ENCODE data around the gene PDE9A. TPM values are rescaled to one million over a fixed set of nuclear protein-coding genes. Genes with fewer than 3 reads are reported as not detected.
A peak's percentile ranks its signal among the peaks of the same experiment; 100 is the strongest.

PDE9A gene
- total RNA-seq, 5 donors from 2014 or later (not counting 1 experiment from before 2014, with no cell fraction given): 11.5 to 18.3 (median 16.1) TPM

DNA sequence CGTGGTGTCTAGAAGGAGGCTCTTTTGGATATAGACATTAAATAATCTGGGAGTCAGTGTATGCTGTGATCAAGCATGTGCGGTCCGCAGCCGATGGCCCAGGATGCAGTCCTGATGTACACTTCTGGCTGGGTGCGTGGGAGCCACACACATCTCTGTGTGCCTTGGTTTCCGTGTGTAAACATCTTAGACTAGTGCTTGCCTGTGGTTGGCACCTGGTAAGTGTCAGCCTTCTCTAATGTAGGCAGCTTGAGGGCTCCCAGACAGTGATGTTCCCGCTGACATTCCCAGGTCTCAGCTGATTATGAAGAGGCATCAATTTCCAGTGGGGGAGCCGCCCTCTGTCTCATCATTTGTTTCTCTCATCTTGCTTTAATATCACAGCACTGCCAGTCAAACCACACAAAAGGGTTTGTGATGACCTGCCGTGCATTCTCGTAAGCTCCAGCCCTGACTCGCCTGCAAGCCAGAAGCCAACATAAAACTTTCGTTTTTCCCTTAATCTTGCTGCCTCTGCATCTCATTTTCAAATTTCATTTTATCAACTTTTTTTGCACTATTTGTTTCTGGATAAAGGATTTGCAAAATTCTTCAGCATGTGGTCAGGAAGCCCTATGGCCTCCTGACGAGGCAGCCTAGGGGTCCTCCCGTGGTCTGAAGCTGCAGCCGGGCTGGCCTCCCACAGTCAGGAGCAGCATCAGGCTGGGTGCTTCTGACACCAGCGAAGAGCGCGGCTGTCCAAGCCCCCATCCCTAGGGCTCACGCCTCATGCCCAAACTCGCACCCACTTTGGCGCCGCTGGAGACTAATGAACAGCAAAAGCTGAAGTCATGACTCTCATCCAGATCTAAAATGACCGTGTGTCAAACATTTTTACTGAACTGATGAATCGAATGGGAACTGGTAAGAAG, 28.1 kb downstream of the PDE9A start:
- H3K4me1 Mint-ChIP-seq: peaks cover 57 to 71% (median 69%) of the 10 kb centered on the region in 3 donors
- peak overlapping the region; percentile 68 for H3K27ac Mint-ChIP-seq
- Histone ChIP-seq H3K9me3 (no peaks in the 10 kb centered on the region), H3K27me3 (replicated peaks in 1 of 2; ENCODE audit: control insufficient read depth in 2 of 2, extremely low read depth in 1 of 2, insufficient read depth in 2 of 2, low read length in 1 of 2) (peaks cover 0 to 14% of the 10 kb centered on the region in 2 experiments), H3K36me3 (ENCODE audit: control insufficient read depth in 2 of 2, extremely low read depth in 1 of 2, insufficient read depth in 1 of 2, low read length in 1 of 2) (no peaks in the 10 kb centered on the region), H3K4me3 (ENCODE audit: control insufficient read depth in 1 of 2, extremely low read depth in 1 of 2, low read length in 1 of 2) (no peak overlapping the region), H3K4me1 (ENCODE audit: control insufficient read depth in 1 of 2, extremely low read depth in 1 of 2, insufficient read depth in 2 of 2, low read length in 2 of 2) (peaks cover 44 to 66% of the 10 kb centered on the region in 2 experiments), H3K27ac (ENCODE audit: low read length) (no peak overlapping the region)
- H3K9me3 Mint-ChIP-seq: no peaks in the 10 kb centered on the region
- H3K36me3 Mint-ChIP-seq: no peaks in the 10 kb centered on the region
- ChIA-PET POLR2A (no interaction called here), CTCF (no interaction called here)
- DNase-seq: peak in 8 of 35 experiments; percentile 4 to 37 (median 14)
- WGBS (ENCODE audit: insufficient coverage): 55% methylated on average over 21 of the region's 24 CpGs
- peaks cover 0 to 1% of the 10 kb centered on the region in 2 donors for H3K27me3 Mint-ChIP-seq
- H3K4me3 Mint-ChIP-seq: peak overlapping the region in 1 of 3 donors; percentile 84
- peak in 2 of 4 experiments; percentile 31 to 44 for ATAC-seq (replicated peaks in 1 of 4)

DNA sequence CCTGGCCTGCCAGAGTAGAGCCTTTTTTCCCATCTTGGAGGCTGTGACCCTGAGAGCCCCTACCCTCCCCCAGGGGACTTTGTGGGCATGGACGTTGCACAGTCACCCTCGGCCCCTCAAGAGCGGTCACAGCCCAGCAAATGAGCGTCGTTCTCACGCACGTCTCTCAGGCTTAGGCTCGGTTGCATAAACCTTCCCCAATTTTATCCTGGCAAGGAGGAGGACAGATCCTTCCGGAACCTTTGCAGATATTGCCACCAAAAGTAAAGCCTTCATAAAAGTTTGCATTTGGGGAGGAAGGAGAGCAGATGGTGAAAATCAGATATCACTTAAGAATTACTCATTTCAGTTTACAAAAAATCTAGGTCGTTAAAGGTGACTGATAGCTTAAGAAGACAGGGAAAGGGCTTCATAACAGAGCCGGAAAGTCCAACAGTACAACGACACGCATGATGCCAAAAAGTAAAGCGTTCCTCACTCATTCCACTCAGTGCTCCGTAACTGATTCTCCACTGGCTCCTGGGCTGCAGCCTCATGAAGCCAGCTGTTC, 29.3 kb downstream of the PDE9A start:
- Mint-ChIP-seq H3K4me1 (peaks cover 53 to 68% (median 67%) of the 10 kb centered on the region in 3 donors), H3K36me3 (peaks cover under 1% of the 10 kb centered on the region), H3K27me3 (peaks cover 0 to 1% of the 10 kb centered on the region in 2 donors), H3K9me3 (no peaks in the 10 kb centered on the region), H3K27ac (peak overlapping the region; percentile 92 to 95), H3K4me3 (peak overlapping the region in 1 of 3 donors; percentile 84)
- DNase-seq (no peak), ATAC-seq (replicated peaks in 1 of 4) (no peak)
- POLR2A ChIA-PET: no interaction called here
- Histone ChIP-seq H3K36me3 (ENCODE audit: control insufficient read depth in 2 of 2, extremely low read depth in 1 of 2, insufficient read depth in 1 of 2, low read length in 1 of 2) (no peaks in the 10 kb centered on the region), H3K27ac (ENCODE audit: low read length) (no peak overlapping the region), H3K4me1 (ENCODE audit: control insufficient read depth in 1 of 2, extremely low read depth in 1 of 2, insufficient read depth in 2 of 2, low read length in 2 of 2) (peaks cover 43 to 63% of the 10 kb centered on the region in 2 experiments), H3K27me3 (replicated peaks in 1 of 2; ENCODE audit: control insufficient read depth in 2 of 2, extremely low read depth in 1 of 2, insufficient read depth in 2 of 2, low read length in 1 of 2) (peaks cover 0 to 14% of the 10 kb centered on the region in 2 experiments), H3K4me3 (ENCODE audit: control insufficient read depth in 1 of 2, extremely low read depth in 1 of 2, low read length in 1 of 2) (no peak overlapping the region), H3K9me3 (no peaks in the 10 kb centered on the region)
- WGBS (ENCODE audit: insufficient coverage): 96% methylated on average over 13 of the region's 15 CpGs
- CTCF ChIA-PET: no interaction called here

DNA sequence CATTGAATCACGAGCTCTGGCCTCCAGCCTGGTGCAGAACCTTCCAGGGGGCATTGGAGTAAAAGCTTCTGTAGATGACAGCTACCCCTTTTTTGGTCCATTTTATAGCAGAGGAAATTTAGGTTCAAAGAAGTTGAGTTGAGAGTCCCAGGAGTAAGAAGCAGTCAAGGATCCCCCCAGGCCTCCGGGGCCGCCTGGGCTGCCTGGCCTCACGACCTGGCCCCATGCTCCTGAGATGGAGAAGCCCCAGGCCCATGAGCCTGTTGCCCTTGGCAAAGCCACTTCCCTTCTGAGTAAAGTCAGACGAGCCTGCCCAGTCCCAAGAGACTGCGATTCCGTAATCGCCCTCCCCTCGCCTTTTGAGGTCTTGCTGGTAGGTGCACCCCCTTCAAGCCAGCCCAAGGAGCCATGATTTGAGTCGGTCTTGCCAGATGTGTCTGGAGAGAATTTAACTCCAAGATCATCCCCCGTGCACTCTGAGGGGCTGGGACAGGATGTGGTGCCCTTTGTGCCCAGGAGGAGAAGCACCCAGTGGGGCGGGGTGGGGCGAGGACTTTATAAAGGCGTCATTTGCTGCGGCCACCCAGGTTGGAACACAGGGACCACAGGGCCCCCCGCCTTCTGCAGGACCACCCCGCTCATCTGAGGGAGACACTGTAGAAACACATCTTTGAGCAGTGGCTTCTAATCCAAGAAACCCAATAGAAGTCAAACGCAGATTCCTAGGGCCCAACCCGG, 30.1 kb downstream of the PDE9A start:
- Mint-ChIP-seq H3K36me3 (peaks cover 4% of the 10 kb centered on the region), H3K27ac (peak overlapping the region; percentile 92 to 95), H3K4me1 (peaks cover 45 to 60% (median 59%) of the 10 kb centered on the region in 3 donors), H3K4me3 (peak overlapping the region; percentile 75 to 84 (median 79)), H3K27me3 (peaks cover 0 to under 1% of the 10 kb centered on the region in 2 donors), H3K9me3 (no peaks in the 10 kb centered on the region)
- H3K9me3 ChIP-seq: no peaks in the 10 kb centered on the region
- peak; percentile 32 to 42 (median 36) for ATAC-seq (replicated peaks in 1 of 4)
- H3K27me3 ChIP-seq (replicated peaks in 1 of 2; ENCODE audit: control insufficient read depth in 2 of 2, extremely low read depth in 1 of 2, insufficient read depth in 2 of 2, low read length in 1 of 2): peaks cover 0 to 18% of the 10 kb centered on the region in 2 experiments
- peaks cover 37 to 55% of the 10 kb centered on the region in 2 experiments for H3K4me1 ChIP-seq (ENCODE audit: control insufficient read depth in 1 of 2, extremely low read depth in 1 of 2, insufficient read depth in 2 of 2, low read length in 2 of 2)
- peak overlapping the region; percentile 16 to 44 for H3K4me3 ChIP-seq (ENCODE audit: control insufficient read depth in 1 of 2, extremely low read depth in 1 of 2, low read length in 1 of 2)
- CTCF ChIA-PET: no interaction called here
- peak in 11 of 35 experiments; percentile 10 to 50 (median 31) for DNase-seq
- 40% methylated on average over 14 of the region's 19 CpGs for WGBS (ENCODE audit: insufficient coverage)
- peak overlapping the region; percentile 64 for H3K27ac ChIP-seq (ENCODE audit: low read length)
- H3K36me3 ChIP-seq (ENCODE audit: control insufficient read depth in 2 of 2, extremely low read depth in 1 of 2, insufficient read depth in 1 of 2, low read length in 1 of 2): no peaks in the 10 kb centered on the region
- POLR2A ChIA-PET: no interaction called here

DNA sequence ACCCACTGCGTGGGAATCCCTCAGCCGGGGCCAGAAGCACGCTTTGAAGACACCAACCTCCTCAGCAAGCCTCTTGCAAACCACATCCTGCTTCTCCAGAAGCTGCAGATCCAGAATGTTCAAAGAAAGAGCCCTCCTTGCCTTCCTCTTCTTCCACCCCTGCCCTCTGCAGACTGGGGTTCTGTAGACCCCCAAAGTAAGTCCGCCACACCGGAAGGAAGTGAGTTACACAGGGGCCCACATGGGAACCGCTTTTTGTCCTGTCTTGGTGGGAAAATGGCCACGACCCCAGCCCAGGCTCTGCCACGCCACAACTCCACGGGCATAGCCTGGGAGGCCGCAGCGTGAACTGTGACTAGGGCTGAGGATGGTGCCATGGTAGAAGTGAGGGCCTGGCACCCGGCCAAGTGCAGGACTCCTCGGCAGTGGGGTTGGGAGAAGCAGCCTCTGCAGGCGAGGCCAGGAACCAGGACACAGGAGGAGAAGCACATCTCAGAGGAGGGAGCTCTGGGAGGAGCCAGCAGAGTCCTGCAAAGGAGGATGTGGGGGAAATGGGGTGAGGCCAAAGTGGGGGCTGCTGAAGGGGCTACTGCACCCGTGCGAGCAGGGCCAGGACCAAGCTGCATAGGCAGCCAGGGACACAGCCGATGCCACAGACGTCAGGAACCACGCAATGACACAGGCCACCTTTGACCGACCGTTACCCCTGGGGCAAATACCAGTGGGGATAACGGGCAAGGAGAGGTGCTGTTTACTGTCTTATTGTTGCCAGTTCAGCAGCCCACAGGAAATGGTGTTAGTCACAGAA, 30.9 kb downstream of the PDE9A start:
- DNase-seq (peak; percentile 24 to 67 (median 44)), ATAC-seq (replicated peaks in 1 of 4) (peak; percentile 68 to 78 (median 72))
- ChIA-PET CTCF (no interaction called here), POLR2A (interaction anchor here in 1 of 2 donors (0.7 kb wide), 1 partner anchor 187 kb away, joined by 6 read pairs; no protein-coding TSS in a partner anchor)
- Mint-ChIP-seq H3K9me3 (no peaks in the 10 kb centered on the region), H3K4me3 (peak overlapping the region; percentile 75 to 84 (median 79)), H3K27me3 (no peaks in the 10 kb centered on the region), H3K27ac (peak overlapping the region; percentile 92 to 95), H3K36me3 (peaks cover 4% of the 10 kb centered on the region), H3K4me1 (peaks cover 44 to 60% (median 58%) of the 10 kb centered on the region in 3 donors)
- Histone ChIP-seq H3K4me3 (ENCODE audit: control insufficient read depth in 1 of 2, extremely low read depth in 1 of 2, low read length in 1 of 2) (peak overlapping the region; percentile 16 to 44), H3K9me3 (no peaks in the 10 kb centered on the region), H3K27me3 (replicated peaks in 1 of 2; ENCODE audit: control insufficient read depth in 2 of 2, extremely low read depth in 1 of 2, insufficient read depth in 2 of 2, low read length in 1 of 2) (peaks cover 0 to 18% of the 10 kb centered on the region in 2 experiments), H3K27ac (ENCODE audit: low read length) (peak overlapping the region; percentile 64), H3K36me3 (ENCODE audit: control insufficient read depth in 2 of 2, extremely low read depth in 1 of 2, insufficient read depth in 1 of 2, low read length in 1 of 2) (peaks cover 0 to 5% of the 10 kb centered on the region in 2 donors), H3K4me1 (ENCODE audit: control insufficient read depth in 1 of 2, extremely low read depth in 1 of 2, insufficient read depth in 2 of 2, low read length in 2 of 2) (peaks cover 35 to 50% of the 10 kb centered on the region in 2 experiments)
- WGBS (ENCODE audit: insufficient coverage): 8% methylated on average over 21 of the region's 22 CpGs

DNA sequence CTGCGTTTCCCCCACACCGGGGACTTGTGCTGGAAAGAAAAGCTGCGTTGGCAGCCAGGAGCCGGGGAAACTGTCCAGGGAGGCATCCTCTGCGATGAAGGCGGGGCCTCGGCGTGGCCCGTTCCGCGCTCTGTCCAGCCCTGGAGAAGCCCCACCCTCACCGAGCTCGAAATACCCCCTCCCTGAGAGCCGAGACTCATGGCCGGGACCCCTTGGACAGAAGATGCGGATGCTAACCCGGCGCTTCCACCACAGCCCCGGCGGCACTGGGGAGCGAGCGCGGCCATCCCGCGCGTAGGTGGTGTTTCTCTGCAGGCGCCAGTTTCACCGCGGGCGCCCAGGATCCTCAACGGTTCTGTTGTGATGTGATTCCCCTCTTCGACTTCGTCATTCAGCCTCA, 31.6 kb downstream of the PDE9A start:
- DNase-seq (peak in 10 of 35 experiments; percentile 3 to 37 (median 14)), ATAC-seq (replicated peaks in 1 of 4) (no peak)
- ChIA-PET CTCF (no interaction called here), POLR2A (interaction anchor here in 1 of 2 donors (0.7 kb wide), 1 partner anchor 188 kb away, joined by 6 read pairs; no protein-coding TSS in a partner anchor)
- Mint-ChIP-seq H3K4me3 (peak overlapping the region; percentile 51 to 84 (median 75)), H3K4me1 (peaks cover 44 to 56% (median 54%) of the 10 kb centered on the region in 3 donors), H3K27ac (peak overlapping the region; percentile 92 to 95), H3K36me3 (peaks cover 4% of the 10 kb centered on the region), H3K9me3 (no peaks in the 10 kb centered on the region), H3K27me3 (no peaks in the 10 kb centered on the region)
- Histone ChIP-seq H3K36me3 (ENCODE audit: control insufficient read depth in 2 of 2, extremely low read depth in 1 of 2, insufficient read depth in 1 of 2, low read length in 1 of 2) (peaks cover 0 to 9% of the 10 kb centered on the region in 2 donors), H3K27ac (ENCODE audit: low read length) (peak overlapping the region; percentile 64), H3K4me3 (ENCODE audit: control insufficient read depth in 1 of 2, extremely low read depth in 1 of 2, low read length in 1 of 2) (peak overlapping the region; percentile 29 to 47), H3K9me3 (no peaks in the 10 kb centered on the region), H3K27me3 (replicated peaks in 1 of 2; ENCODE audit: control insufficient read depth in 2 of 2, extremely low read depth in 1 of 2, insufficient read depth in 2 of 2, low read length in 1 of 2) (peaks cover 0 to 10% of the 10 kb centered on the region in 2 experiments), H3K4me1 (ENCODE audit: control insufficient read depth in 1 of 2, extremely low read depth in 1 of 2, insufficient read depth in 2 of 2, low read length in 2 of 2) (peaks cover 35 to 50% of the 10 kb centered on the region in 2 experiments)
- WGBS (ENCODE audit: insufficient coverage): 86% methylated on average over 31 of the region's 33 CpGs

Measured in T-cell (primary cell).